Stomach (tissue), 4 donors: ENCODE measurements around the gene ETFA.

ENCODE experiments used
- POLR2A ChIP-seq, 4 donors: fragments of 450-650 bp; IDR thresholded peaks; one replicate each; pipeline ENCODE4 v1.6.1; 2016; ENCODE audit warnings: antibody characterized with exemption in 4 of 4, control low read depth in 2 of 4, mild to moderate bottlenecking in 1 of 4, moderate library complexity in 1 of 4
- TF ChIP-seq, protein P1 (sequence below), 7 experiments: fragments of 450-650 bp in 4 of 7; fragments of 200-600 bp in 3 of 7; sonication (generic) in 3 of 7; IDR thresholded peaks; one replicate each; pipeline ENCODE4 v1.5.1; 2016 to 2019; ENCODE audit warnings: antibody characterized with exemption in 7 of 7, control low read depth in 2 of 7, mild to moderate bottlenecking in 1 of 7

DNA sequence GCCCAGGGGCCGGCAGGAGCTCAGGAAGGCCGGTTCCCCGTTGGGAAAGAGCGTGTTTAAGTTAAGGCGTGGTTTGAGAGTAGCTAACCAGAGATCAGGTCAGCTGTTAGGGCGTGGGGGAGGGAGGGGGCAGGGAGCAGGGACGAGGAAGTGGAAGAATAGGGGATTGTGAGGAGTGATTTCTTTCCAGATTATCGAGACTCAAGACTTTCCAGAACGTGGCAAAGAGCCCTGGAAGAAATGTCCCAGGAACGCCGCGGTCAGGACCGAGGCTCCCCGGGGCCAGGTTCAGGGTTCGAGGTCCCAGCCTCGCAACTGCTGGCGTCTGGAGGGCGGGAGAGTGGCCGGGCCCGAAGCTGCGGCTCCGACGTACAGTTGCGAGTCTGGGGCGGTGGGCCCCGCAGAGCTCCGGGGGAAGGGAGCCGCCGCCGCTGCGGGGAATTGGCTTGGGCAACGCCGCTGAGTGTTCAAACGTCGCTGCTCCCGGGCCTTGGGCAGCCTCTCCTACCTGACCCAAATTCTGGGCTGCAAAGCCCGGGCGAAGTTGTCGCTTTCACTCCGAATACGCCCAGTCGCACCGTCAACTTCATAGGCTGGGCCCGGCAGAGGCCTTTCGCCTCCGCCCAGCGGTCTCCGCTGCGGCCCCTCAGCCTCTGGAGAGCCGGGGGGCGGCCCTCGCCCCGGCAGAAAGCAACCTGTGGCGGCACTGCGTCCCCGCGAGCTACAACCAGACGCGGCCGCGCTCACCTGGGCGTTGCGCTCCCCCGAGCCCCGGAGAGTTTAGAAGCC lies 34.8 kb upstream of the ETFA start:
- TF ChIP-seq, protein P1, sequence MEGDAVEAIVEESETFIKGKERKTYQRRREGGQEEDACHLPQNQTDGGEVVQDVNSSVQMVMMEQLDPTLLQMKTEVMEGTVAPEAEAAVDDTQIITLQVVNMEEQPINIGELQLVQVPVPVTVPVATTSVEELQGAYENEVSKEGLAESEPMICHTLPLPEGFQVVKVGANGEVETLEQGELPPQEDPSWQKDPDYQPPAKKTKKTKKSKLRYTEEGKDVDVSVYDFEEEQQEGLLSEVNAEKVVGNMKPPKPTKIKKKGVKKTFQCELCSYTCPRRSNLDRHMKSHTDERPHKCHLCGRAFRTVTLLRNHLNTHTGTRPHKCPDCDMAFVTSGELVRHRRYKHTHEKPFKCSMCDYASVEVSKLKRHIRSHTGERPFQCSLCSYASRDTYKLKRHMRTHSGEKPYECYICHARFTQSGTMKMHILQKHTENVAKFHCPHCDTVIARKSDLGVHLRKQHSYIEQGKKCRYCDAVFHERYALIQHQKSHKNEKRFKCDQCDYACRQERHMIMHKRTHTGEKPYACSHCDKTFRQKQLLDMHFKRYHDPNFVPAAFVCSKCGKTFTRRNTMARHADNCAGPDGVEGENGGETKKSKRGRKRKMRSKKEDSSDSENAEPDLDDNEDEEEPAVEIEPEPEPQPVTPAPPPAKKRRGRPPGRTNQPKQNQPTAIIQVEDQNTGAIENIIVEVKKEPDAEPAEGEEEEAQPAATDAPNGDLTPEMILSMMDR (IDR thresholded peaks at IDR 0.05) = no peak
- TF ChIP-seq POLR2A (IDR thresholded peaks at IDR 0.05) = no peak
